Activated naive CD4-positive, alpha-beta T cell treated with anti-CD3 and anti-CD28 coated beads, Interleukin-2, amount 50 U/mL, for 72 hours (primary cell): ENCODE measurements around the gene ACER2. TPM values are rescaled to one million over a fixed set of nuclear protein-coding genes. Genes with fewer than 3 reads are reported as not detected.
"Not testable (repeated sequence)": the region's sequence is repeated elsewhere in the genome, so short reads cannot be mapped to it uniquely, and the experiment has no call there.

Source experiments
- ATAC-seq, 2 donors: fragments of 150-1000 bp; cut with Tn5 transposase; 2 replicates each; pipeline ENCODE4 v1.10.0; 2021; ENCODE audit warnings: mild to moderate bottlenecking in 2 of 2, moderate library complexity in 2 of 2
- DNase-seq, 2 donors: peaks; one replicate each; pipeline ENCODE4 v3.0.0; 2021 to 2022; ENCODE audit warnings: low spot score in 2 of 2
- H3K27ac Mint-ChIP-seq, 2 donors: one replicate each; pipeline ENCODE4 v1.8.0; 2022; ENCODE audit warnings: mild to moderate bottlenecking in 2 of 2, mixed read lengths in 2 of 2
- H3K36me3 Mint-ChIP-seq, 2 donors: one replicate each; pipeline ENCODE4 v1.8.0; 2022; ENCODE audit warnings: mixed read lengths in 2 of 2
- H3K9me3 Mint-ChIP-seq, 2 donors: one replicate each; pipeline ENCODE4 v1.8.0; 2022; ENCODE audit warnings: mixed read lengths in 2 of 2
- total RNA-seq, 2 donors: library from RNA; stranded (reverse); gene quantifications; one replicate each; pipeline ENCODE4 v1.2.3, GENCODE V29; 2022

The ACER2 gene
- total RNA-seq, 2 donors from 2014 or later, result 1.2 to 4.3 TPM

DNA sequence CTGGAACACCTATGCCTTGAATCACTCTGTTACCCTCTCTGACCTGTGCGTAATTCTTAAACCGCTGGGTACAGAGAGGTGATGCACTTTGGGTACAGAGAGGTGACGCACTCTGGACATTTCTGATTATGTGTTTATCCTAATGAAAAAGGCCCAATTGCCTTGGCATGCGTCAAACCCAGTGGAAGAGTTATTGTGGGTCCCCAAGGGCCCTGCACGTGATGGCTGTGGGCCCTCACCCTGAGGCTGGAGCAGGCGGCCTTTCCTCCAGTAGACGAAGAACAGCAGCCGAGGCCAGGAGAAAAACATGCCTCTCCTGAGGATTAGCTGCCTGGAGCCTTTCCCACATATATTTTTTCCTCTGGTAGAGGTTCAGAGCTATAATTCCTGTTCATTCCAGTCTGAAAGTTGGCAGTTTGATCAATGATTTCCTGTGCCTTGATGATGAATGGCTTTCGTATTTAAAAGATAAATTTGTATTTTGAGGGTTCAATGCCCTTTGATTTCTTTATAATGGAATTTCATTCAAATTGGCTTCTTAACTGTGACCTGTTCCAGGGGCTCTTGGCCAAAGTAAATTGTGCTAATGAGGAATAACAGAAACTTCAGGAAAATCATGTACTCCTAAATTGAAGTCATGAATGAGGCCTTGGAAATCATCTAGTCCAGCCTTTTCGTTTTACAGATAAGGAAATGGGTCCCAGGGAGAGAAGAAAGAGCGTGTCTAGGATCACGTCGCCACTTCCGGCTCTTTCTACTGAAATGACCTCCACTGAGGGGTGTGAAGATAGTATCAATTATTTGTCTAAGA, 22.8 kb downstream of the ACER2 start:
- Mint-ChIP-seq H3K9me3 (no peaks in the 10 kb centered on the region), H3K36me3 (peaks cover 0 to 6% of the 10 kb centered on the region in 2 donors), H3K27ac (no peak overlapping the region)
- ATAC-seq (no peak), DNase-seq (no peak)

DNA sequence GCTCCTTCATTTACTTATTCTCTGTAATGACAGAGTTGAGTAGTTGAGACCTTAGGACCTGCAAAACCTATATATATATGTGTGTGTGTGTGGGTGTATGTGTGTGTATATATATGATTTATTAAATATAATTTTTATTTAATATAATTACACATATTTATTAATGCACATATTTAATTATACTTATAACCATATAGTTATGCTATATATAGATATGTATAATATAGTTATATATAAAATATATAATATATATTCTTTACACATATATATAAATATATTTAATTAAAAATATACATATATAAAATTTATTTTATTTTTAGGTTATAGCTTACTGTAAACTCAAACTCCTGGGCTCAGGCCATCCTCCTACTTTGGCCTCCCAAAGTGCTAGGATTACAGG, 23.7 kb downstream of the ACER2 start:
- Mint-ChIP-seq H3K27ac (no peak overlapping the region), H3K9me3 (no peaks in the 10 kb centered on the region), H3K36me3 (peaks cover 0 to 6% of the 10 kb centered on the region in 2 donors)
- DNase-seq (no peak), ATAC-seq (no peak)

GRCh38 chr9:19433729-19434128, 24.9 kb downstream of the ACER2 start:
- DNase-seq, ATAC-seq, H3K9me3 Mint-ChIP-seq, H3K27ac Mint-ChIP-seq, H3K36me3 Mint-ChIP-seq: not testable (repeated sequence)

- H3K27ac Mint-ChIP-seq, result peak overlapping the region in 1 of 2 donors; percentile 84
- DNase-seq (no peak), ATAC-seq (no peak)
- no peaks in the 10 kb centered on the region for H3K9me3 Mint-ChIP-seq
- peaks cover 0 to 10% of the 10 kb centered on the region in 2 donors for H3K36me3 Mint-ChIP-seq
These were observed 31.6 kb downstream of the ACER2 start for GRCh38 chr9:19440376-19440775.

DNA sequence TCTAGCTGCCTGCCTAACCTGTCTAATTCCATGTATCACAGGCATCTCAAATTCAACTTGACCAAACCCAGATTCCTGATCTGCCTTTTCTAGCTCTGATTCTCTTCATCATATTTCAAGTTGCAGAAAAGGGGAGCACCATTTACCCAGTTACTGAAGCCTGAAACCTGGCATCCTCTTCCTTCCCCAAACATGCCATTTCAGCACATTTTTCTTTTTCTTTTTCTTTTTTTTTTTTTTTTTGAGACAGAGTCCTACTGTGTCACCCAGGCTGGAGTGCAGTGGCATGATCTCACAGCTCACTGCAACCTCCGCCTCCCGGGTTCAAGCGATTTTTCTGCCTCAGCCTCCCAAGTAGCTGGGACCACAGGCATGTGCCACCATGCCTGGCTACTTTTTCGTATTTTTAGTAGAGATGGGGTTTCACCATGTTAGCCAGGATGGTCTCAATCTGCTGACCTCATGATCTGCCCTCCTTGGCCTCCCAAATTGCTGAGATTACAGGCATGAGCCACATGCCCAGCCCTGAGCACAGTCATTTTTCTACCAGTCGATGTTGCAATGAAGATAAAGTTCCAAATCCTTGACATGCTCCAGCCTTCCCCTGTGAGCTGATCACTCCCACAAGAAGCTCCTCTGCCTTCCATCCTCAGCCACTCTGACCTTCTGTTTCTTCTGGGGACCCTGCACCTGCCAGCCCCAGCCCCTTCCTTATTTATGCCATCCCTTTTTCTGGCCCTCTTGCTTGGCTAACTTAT, 32.2 kb downstream of the ACER2 start:
- peaks cover 0 to 10% of the 10 kb centered on the region in 2 donors for H3K36me3 Mint-ChIP-seq
- H3K9me3 Mint-ChIP-seq, result no peaks in the 10 kb centered on the region
- ATAC-seq, result peak; percentile 9 to 61

GRCh38 chr9:19441730-19442129, 32.9 kb downstream of the ACER2 start:
- Mint-ChIP-seq H3K27ac (peak overlapping the region; percentile 6 to 84), H3K9me3 (no peaks in the 10 kb centered on the region), H3K36me3 (peaks cover 0 to 10% of the 10 kb centered on the region in 2 donors)
- DNase-seq (no peak), ATAC-seq (peak; percentile 72 to 84)

More for the DNA sequence above, 32.2 kb downstream of the ACER2 start:
- peak overlapping the region; percentile 6 to 84 for H3K27ac Mint-ChIP-seq
- no peak for DNase-seq

- ATAC-seq, result no peak
These were observed 33.4 kb downstream of the ACER2 start for GRCh38 chr9:19442240-19442639.

DNA sequence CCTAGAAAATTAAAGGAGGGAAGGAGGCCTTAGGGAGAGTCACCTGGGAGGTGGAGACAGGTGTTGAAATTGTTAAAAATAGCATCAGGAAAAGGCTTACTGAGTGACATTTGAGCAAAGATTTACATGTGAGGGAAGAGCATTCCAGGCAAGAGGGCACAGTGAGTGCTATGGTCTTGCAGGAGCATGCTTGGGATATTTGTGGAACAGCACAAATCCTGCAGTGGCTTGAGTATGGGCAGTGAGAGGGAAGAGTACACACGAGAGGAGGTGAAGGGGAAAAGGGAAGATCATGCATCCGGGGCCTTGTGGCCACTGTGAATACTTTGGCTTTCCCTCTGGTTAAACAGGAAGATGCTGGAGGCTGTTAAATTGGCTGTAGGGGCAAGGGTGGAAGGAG, 36.6 kb downstream of the ACER2 start:
- Mint-ChIP-seq H3K27ac (peak overlapping the region in 1 of 2 donors; percentile 7), H3K9me3 (no peaks in the 10 kb centered on the region), H3K36me3 (peaks cover 0 to 4% of the 10 kb centered on the region in 2 donors)
- ATAC-seq, result no peak
- no peak for DNase-seq

More at GRCh38 chr9:19442240-19442639, 33.4 kb downstream of the ACER2 start:
- Mint-ChIP-seq H3K36me3 (peaks cover 0 to 10% of the 10 kb centered on the region in 2 donors), H3K27ac (peak overlapping the region; percentile 50 to 84), H3K9me3 (no peaks in the 10 kb centered on the region)
- DNase-seq, result no peak

DNA sequence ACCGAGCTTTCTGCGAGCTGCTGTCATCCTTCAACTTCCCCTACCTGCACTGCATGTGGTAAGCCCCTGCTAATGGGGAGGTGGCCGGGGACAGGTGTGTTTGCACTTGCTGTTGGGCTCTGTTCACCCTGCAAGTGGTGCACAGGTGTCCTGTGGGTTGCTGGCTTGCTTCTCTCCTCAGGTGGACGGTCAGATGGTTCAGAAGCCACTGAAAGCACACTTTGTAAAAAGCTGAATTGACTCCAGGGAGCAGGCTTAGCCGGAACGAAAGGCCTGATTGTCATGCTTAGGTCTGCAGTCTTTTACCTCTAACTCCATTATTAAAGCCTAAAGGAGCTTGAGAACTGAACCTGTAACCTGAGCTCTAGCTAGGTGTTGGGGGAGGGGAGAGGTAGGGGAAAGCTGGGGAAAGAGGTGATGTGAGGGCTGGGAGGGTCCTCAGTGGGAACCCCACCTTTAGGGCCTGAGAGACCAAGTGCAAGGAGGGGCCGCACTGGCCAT, 37.6 kb downstream of the ACER2 start:
- DNase-seq (no peak), ATAC-seq (no peak)
- Mint-ChIP-seq H3K9me3 (no peaks in the 10 kb centered on the region), H3K36me3 (no peaks in the 10 kb centered on the region), H3K27ac (no peak overlapping the region)

GRCh38 chr9:19451240-19452087, 42.7 kb downstream of the ACER2 start:
- Mint-ChIP-seq H3K36me3 (no peaks in the 10 kb centered on the region), H3K27ac (no peak overlapping the region)

DNA sequence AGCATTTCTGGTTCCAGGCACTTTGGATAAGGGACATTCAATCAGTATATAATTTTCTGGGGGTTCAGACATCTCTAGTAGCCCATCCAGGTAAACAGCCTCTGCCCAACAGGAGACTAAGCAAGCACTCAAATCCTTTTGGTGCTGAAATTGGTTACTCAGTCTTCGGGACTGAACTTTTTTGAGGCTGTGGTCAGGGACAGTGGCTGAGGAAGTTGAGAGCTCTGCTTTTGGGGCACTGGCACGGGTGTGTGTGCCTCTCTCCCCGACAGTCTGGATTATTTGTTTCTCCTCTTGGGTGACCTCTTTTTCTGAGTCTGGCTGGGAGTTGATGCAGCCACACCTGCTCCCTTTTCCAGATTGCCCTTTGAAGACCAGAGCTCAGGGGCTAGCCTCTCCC, 47.6 kb downstream of the ACER2 start:
- H3K36me3 Mint-ChIP-seq, result no peaks in the 10 kb centered on the region
- H3K9me3 Mint-ChIP-seq, result no peaks in the 10 kb centered on the region
- peak overlapping the region in 1 of 2 donors; percentile 66 for H3K27ac Mint-ChIP-seq
- ATAC-seq (no peak), DNase-seq (no peak)

More at GRCh38 chr9:19451240-19452087, 42.7 kb downstream of the ACER2 start:
- no peaks in the 10 kb centered on the region for H3K9me3 Mint-ChIP-seq
- ATAC-seq (no peak), DNase-seq (no peak)

GRCh38 chr9:19456996-19457692, 48.3 kb downstream of the ACER2 start:
- peak overlapping the region in 1 of 2 donors; percentile 66 for H3K27ac Mint-ChIP-seq
- H3K36me3 Mint-ChIP-seq, result no peaks in the 10 kb centered on the region
- no peaks in the 10 kb centered on the region for H3K9me3 Mint-ChIP-seq
- DNase-seq (peak; percentile 66 to 71), ATAC-seq (peak; percentile 80 to 85)

DNA sequence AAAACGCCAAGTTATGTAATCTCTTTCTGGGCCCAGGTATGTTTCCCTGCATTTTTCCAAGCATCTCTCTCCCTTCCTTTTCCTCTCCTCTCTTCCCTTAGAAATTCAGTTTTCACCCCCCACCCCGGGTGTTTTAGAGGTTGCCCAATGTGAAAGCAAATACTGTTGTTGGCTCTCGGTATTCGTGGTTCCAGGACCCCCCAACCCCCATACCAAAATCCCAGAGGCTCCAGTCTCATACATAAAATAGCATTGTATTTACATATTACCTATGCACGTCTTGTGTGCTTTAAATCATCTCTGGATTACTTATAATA, 48.8 kb downstream of the ACER2 start:
- Mint-ChIP-seq H3K9me3 (no peaks in the 10 kb centered on the region), H3K27ac (peak overlapping the region in 1 of 2 donors; percentile 66), H3K36me3 (no peaks in the 10 kb centered on the region)
- DNase-seq, result no peak
- peak in 1 of 2 donors; percentile 29 for ATAC-seq

- Mint-ChIP-seq H3K36me3 (no peaks in the 10 kb centered on the region), H3K9me3 (no peaks in the 10 kb centered on the region), H3K27ac (no peak overlapping the region)
- DNase-seq, result no peak
- ATAC-seq, result no peak
These were observed 51.4 kb downstream of the ACER2 start for GRCh38 chr9:19460243-19460642.

- Mint-ChIP-seq H3K36me3 (no peaks in the 10 kb centered on the region), H3K27ac (no peak overlapping the region), H3K9me3 (no peaks in the 10 kb centered on the region)
- ATAC-seq (no peak), DNase-seq (no peak)
These were observed 52.3 kb downstream of the ACER2 start for GRCh38 chr9:19461135-19461534.
